SK-N-SH (cell line): ENCODE data around the gene LRMDA. TPM values are rescaled to one million over a fixed set of nuclear protein-coding genes. Genes with fewer than 3 reads are reported as not detected.

Experiments
- CTCF ChIA-PET: fragments of 300-600, 350-600 bp; formaldehyde crosslinking; extraction: SDS; loops from one replicate; lab custom pipeline; 2021; lab: Yijun Ruan, JAX
- POLR2A ChIA-PET: fragments of 350-600 bp; sonication (Branson Sonifier 250); formaldehyde crosslinking; extraction: SDS; loops from one replicate; lab custom pipeline; 2020; ENCODE audit warnings: antibody characterized with exemption, inconsistent platforms; lab: Yijun Ruan, JAX
- DNase-seq: peaks from one replicate; pipeline ENCODE4 v3.0.0; 2012
- H2AFZ ChIP-seq: fragments of 200-600 bp; sonication (generic); 2 replicates; pipeline ENCODE4 v1.8.1; 2016; ENCODE audit warnings: antibody characterized with exemption, mild to moderate bottlenecking, low read depth
- H3F3A ChIP-seq: fragments of 200-600 bp; sonication (generic); replicated peaks from 2 replicates; pipeline ENCODE3; 2016; ENCODE audit warnings: antibody characterized with exemption, mild to moderate bottlenecking; ENCODE audit not compliant: insufficient read depth
- H3K27ac ChIP-seq, 2 experiments: fragments of 200-500 bp in 1 of 2; fragments of 200-600 bp in 1 of 2; sonication (Bioruptor generic) in 1 of 2; sonication (generic), shearing (Covaris generic) in 1 of 2; 2 replicates each; pipeline versions ENCODE4 v1.5.1 to v1.6.1; 2014 to 2016; ENCODE audit warnings: low read depth in 2 of 2, inconsistent platforms in 1 of 2, low read length in 1 of 2, mild to moderate bottlenecking in 1 of 2, mixed read lengths in 1 of 2
- H3K27me3 ChIP-seq: fragments of 200-600 bp; sonication (generic), shearing (Covaris generic); 2 replicates; pipeline ENCODE4 v1.6.1; 2016; ENCODE audit warnings: mixed run types; ENCODE audit not compliant: insufficient read depth
- H3K36me3 ChIP-seq, 2 experiments: fragments of 200-500 bp in 1 of 2; fragments of 200-600 bp in 1 of 2; sonication (Bioruptor generic) in 1 of 2; sonication (generic) in 1 of 2; replicated peaks in 1 of 2; 2 replicates each; pipeline versions ENCODE3 to v1.5.1; 2014 to 2016; ENCODE audit warnings: low read length in 1 of 2, mild to moderate bottlenecking in 1 of 2; ENCODE audit not compliant: insufficient read depth in 2 of 2, control insufficient read depth in 1 of 2
- H3K4me1 ChIP-seq, 2 experiments: fragments of 200-500 bp in 1 of 2; fragments of 200-600 bp in 1 of 2; sonication (Bioruptor generic) in 1 of 2; sonication (generic), shearing (Covaris generic) in 1 of 2; 2 replicates each; pipeline versions ENCODE4 v1.5.1 to v1.6.1; 2014 to 2016; ENCODE audit warnings: low read depth in 1 of 2, low read length in 1 of 2, mixed run types in 1 of 2; ENCODE audit not compliant: insufficient read depth in 2 of 2, control insufficient read depth in 1 of 2
- H3K4me2 ChIP-seq: fragments of 200-600 bp; sonication (generic), shearing (Covaris generic); 2 replicates; pipeline ENCODE4 v1.6.1; 2017; ENCODE audit warnings: mixed run types
- H3K4me3 ChIP-seq, 2 experiments: fragments of 200-500 bp in 1 of 2; fragments of 200-600 bp in 1 of 2; sonication (Bioruptor generic) in 1 of 2; sonication (generic), shearing (Covaris generic) in 1 of 2; 2 replicates each; pipeline versions ENCODE4 v1.5.1 to v1.8.1; 2014 to 2016; ENCODE audit warnings: low read depth in 2 of 2, inconsistent platforms in 1 of 2, low read length in 1 of 2, mild to moderate bottlenecking in 1 of 2, mixed read lengths in 1 of 2, moderate library complexity in 1 of 2
- H3K79me2 ChIP-seq: fragments of 200-600 bp; sonication (generic); 2 replicates; pipeline ENCODE4 v1.8.1; 2017; ENCODE audit warnings: mild to moderate bottlenecking; ENCODE audit not compliant: insufficient read depth
- H3K9ac ChIP-seq: fragments of 200-600 bp; sonication (generic); 2 replicates; pipeline ENCODE4 v1.6.1; 2017; ENCODE audit warnings: mixed run types
- H3K9me2 ChIP-seq: fragments of 200-600 bp; sonication (generic); 2 replicates; pipeline ENCODE4 v1.6.1; 2017; ENCODE audit warnings: mixed run types
- H3K9me3 ChIP-seq: fragments of 200-600 bp; sonication (generic); 2 replicates; pipeline ENCODE4 v1.6.1; 2017; ENCODE audit warnings: mixed run types, mild to moderate bottlenecking, moderate library complexity
- H4K20me1 ChIP-seq: fragments of 200-600 bp; sonication (generic); 2 replicates; pipeline ENCODE4 v1.6.1; 2017; ENCODE audit warnings: mild to moderate bottlenecking, mixed run types; ENCODE audit not compliant: insufficient read depth
- CHD2 ChIP-seq: fragments of 150-350 bp; IDR thresholded peaks from 2 replicates; pipeline ENCODE4 v1.6.1; 2018; ENCODE audit warnings: low read length; ENCODE audit not compliant: partially characterized antibody
- ELF1 ChIP-seq: IDR thresholded peaks from 2 replicates; pipeline ENCODE4 v1.4.0; 2012
- FOSL2 ChIP-seq: IDR thresholded peaks from 2 replicates; pipeline ENCODE4 v1.4.0; 2012; ENCODE audit warnings: low read depth, mild to moderate bottlenecking, moderate library complexity, borderline replicate concordance
- GABPA ChIP-seq: IDR thresholded peaks from 2 replicates; pipeline ENCODE4 v1.4.0; 2012; ENCODE audit warnings: low read depth, mild to moderate bottlenecking
- MEF2A ChIP-seq: IDR thresholded peaks from 2 replicates; pipeline ENCODE4 v1.4.0; 2012; ENCODE audit warnings: low read depth, borderline replicate concordance
- MXI1 ChIP-seq: IDR thresholded peaks from 2 replicates; pipeline ENCODE4 v1.6.1; 2012; ENCODE audit warnings: mild to moderate bottlenecking, low read depth, low read length, improper control_type of control experiment
- NRF1 ChIP-seq: IDR thresholded peaks from 2 replicates; pipeline ENCODE4 v1.6.1; 2012; ENCODE audit warnings: low read depth, mild to moderate bottlenecking, low read length
- POLR2AphosphoS5 ChIP-seq: IDR thresholded peaks from 2 replicates; pipeline ENCODE4 v1.6.1; 2012; ENCODE audit warnings: low read depth, low read length
- RAD21 ChIP-seq: IDR thresholded peaks from 2 replicates; pipeline ENCODE4 v1.6.1; 2012; ENCODE audit warnings: mild to moderate bottlenecking, low read length
- RCOR1 ChIP-seq: fragments of 150-350 bp; IDR thresholded peaks from 2 replicates; pipeline ENCODE4 v1.6.1; 2017; ENCODE audit warnings: antibody characterized with exemption, low read length
- RFX5 ChIP-seq: IDR thresholded peaks from 2 replicates; pipeline ENCODE4 v1.6.1; 2012; ENCODE audit warnings: mild to moderate bottlenecking, improper control_type of control experiment, low read length
- RXRA ChIP-seq: IDR thresholded peaks from 2 replicates; pipeline ENCODE4 v1.4.0; 2012; ENCODE audit warnings: low read depth, mild to moderate bottlenecking, borderline replicate concordance
- TAF1 ChIP-seq: IDR thresholded peaks from 2 replicates; pipeline ENCODE4 v1.6.1; 2012; ENCODE audit warnings: low read depth, mild to moderate bottlenecking, low read length, moderate library complexity, borderline replicate concordance
- TEAD4 ChIP-seq: IDR thresholded peaks from 2 replicates; pipeline ENCODE4 v1.4.0; 2012; ENCODE audit warnings: mild to moderate bottlenecking, borderline replicate concordance; ENCODE audit not compliant: insufficient read depth
- YY1 ChIP-seq: IDR thresholded peaks from 2 replicates; pipeline ENCODE4 v1.4.0; 2012; ENCODE audit warnings: low read depth, mild to moderate bottlenecking
- WGBS: methylation state at CpG from one replicate; pipeline ENCODE4 v1.1.6; 2017; ENCODE audit warnings: low lambda C conversion rate; 5-methylcytosine and 5-hydroxymethylcytosine counted together
- polyA plus RNA-seq, 3 experiments: library from polyadenylated mRNA; depleted of rRNA; stranded (reverse); fragments of >200 nt; gene quantifications; 2 replicates each; pipeline ENCODE4 v1.2.3, GENCODE V29; 2012
- TF ChIP-seq, protein P1 (sequence below): IDR thresholded peaks from 2 replicates; pipeline ENCODE4 v1.4.0; 2012; ENCODE audit warnings: low read depth, borderline replicate concordance
- TF ChIP-seq, protein P2 (sequence below): fragments of 150-350 bp; IDR thresholded peaks from 2 replicates; pipeline ENCODE4 v1.6.1; 2016; ENCODE audit warnings: mild to moderate bottlenecking, low read depth, low read length
- TF ChIP-seq, protein P3 (sequence below): IDR thresholded peaks from 2 replicates; pipeline ENCODE4 v1.6.1; 2012; ENCODE audit warnings: mild to moderate bottlenecking, low read depth, low read length, moderate library complexity
- TF ChIP-seq, protein P4 (sequence below): fragments of 150-350 bp; IDR thresholded peaks from 2 replicates; pipeline ENCODE4 v1.6.1; 2017; ENCODE audit warnings: antibody characterized with exemption, low read length, low read depth, borderline replicate concordance

Gene LRMDA
- polyA plus RNA-seq, 1 of the 3 experiments (the other 2 are of a cell fraction): 0.95 TPM

DNA sequence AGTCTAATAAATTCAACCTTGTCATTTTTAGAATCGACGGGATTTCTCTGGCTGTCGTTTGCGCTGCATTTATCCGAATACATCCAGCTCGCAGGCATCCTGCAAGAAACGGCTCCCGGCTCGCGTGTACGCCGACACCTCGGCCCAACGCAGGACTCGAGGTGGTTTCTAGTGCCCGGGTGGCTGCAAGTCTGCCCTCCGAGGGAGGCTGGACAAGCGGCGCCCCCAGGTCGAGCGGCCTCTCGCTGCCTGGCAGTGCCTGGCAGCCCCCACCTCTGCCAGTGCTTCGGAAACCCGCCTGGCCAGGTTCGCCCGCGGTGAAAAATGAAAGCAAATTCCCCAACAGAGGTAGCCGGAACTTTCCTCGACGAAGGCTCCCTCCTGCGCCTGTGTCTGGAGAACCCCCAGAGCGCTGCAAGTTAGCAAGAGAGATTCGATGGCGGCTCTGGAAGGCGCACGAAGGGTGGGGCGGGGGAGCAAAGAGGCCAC is 24.2 kb upstream of the LRMDA start:
- no peaks in the 10 kb centered on the region for H3K9me2 ChIP-seq
- ChIA-PET CTCF (no interaction called here), POLR2A (no interaction called here)
- H3K4me1 ChIP-seq: peaks cover 0 to 14% of the 10 kb centered on the region in 2 experiments; a peak in 1 of 4 replicates
- peaks cover 18% of the 10 kb centered on the region for H3K79me2 ChIP-seq
- no peak overlapping the region for H3K9ac ChIP-seq
- 96% methylated on average over 37 of the region's 37 CpGs for WGBS
- H2AFZ ChIP-seq: no peak overlapping the region
- H3K27ac ChIP-seq: no peak overlapping the region
- H3F3A ChIP-seq: peaks cover 13% of the 10 kb centered on the region
- no peaks in the 10 kb centered on the region for H3K27me3 ChIP-seq
- H3K4me3 ChIP-seq: no peak overlapping the region
- peaks cover 0 to 7% of the 10 kb centered on the region in 2 experiments for H3K36me3 ChIP-seq
- no peak for DNase-seq
- H3K4me2 ChIP-seq: no peak overlapping the region
- H3K9me3 ChIP-seq: no peaks in the 10 kb centered on the region
- TF ChIP-seq, protein P1, sequence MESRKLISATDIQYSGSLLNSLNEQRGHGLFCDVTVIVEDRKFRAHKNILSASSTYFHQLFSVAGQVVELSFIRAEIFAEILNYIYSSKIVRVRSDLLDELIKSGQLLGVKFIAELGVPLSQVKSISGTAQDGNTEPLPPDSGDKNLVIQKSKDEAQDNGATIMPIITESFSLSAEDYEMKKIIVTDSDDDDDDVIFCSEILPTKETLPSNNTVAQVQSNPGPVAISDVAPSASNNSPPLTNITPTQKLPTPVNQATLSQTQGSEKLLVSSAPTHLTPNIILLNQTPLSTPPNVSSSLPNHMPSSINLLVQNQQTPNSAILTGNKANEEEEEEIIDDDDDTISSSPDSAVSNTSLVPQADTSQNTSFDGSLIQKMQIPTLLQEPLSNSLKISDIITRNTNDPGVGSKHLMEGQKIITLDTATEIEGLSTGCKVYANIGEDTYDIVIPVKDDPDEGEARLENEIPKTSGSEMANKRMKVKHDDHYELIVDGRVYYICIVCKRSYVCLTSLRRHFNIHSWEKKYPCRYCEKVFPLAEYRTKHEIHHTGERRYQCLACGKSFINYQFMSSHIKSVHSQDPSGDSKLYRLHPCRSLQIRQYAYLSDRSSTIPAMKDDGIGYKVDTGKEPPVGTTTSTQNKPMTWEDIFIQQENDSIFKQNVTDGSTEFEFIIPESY: no peak
- TF ChIP-seq RAD21 (no peak), ELF1 (no peak), POLR2AphosphoS5 (no peak), FOSL2 (no peak), NRF1 (no peak), YY1 (no peak), TAF1 (no peak), MEF2A (no peak), RXRA (no peak), CHD2 (no peak), MXI1 (no peak), RCOR1 (no peak), RFX5 (no peak), GABPA (no peak), TEAD4 (no peak)
- TF ChIP-seq, protein P2, sequence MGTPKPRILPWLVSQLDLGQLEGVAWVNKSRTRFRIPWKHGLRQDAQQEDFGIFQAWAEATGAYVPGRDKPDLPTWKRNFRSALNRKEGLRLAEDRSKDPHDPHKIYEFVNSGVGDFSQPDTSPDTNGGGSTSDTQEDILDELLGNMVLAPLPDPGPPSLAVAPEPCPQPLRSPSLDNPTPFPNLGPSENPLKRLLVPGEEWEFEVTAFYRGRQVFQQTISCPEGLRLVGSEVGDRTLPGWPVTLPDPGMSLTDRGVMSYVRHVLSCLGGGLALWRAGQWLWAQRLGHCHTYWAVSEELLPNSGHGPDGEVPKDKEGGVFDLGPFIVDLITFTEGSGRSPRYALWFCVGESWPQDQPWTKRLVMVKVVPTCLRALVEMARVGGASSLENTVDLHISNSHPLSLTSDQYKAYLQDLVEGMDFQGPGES: no peak
- TF ChIP-seq, protein P3, sequence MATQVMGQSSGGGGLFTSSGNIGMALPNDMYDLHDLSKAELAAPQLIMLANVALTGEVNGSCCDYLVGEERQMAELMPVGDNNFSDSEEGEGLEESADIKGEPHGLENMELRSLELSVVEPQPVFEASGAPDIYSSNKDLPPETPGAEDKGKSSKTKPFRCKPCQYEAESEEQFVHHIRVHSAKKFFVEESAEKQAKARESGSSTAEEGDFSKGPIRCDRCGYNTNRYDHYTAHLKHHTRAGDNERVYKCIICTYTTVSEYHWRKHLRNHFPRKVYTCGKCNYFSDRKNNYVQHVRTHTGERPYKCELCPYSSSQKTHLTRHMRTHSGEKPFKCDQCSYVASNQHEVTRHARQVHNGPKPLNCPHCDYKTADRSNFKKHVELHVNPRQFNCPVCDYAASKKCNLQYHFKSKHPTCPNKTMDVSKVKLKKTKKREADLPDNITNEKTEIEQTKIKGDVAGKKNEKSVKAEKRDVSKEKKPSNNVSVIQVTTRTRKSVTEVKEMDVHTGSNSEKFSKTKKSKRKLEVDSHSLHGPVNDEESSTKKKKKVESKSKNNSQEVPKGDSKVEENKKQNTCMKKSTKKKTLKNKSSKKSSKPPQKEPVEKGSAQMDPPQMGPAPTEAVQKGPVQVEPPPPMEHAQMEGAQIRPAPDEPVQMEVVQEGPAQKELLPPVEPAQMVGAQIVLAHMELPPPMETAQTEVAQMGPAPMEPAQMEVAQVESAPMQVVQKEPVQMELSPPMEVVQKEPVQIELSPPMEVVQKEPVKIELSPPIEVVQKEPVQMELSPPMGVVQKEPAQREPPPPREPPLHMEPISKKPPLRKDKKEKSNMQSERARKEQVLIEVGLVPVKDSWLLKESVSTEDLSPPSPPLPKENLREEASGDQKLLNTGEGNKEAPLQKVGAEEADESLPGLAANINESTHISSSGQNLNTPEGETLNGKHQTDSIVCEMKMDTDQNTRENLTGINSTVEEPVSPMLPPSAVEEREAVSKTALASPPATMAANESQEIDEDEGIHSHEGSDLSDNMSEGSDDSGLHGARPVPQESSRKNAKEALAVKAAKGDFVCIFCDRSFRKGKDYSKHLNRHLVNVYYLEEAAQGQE: no peak
- TF ChIP-seq, protein P4, sequence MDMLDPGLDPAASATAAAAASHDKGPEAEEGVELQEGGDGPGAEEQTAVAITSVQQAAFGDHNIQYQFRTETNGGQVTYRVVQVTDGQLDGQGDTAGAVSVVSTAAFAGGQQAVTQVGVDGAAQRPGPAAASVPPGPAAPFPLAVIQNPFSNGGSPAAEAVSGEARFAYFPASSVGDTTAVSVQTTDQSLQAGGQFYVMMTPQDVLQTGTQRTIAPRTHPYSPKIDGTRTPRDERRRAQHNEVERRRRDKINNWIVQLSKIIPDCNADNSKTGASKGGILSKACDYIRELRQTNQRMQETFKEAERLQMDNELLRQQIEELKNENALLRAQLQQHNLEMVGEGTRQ: no peak
- H4K20me1 ChIP-seq: no peaks in the 10 kb centered on the region
